Liver (tissue), 9 donors: ENCODE results near the gene CNRIP1. TPM values are rescaled to one million over a fixed set of nuclear protein-coding genes. Genes with fewer than 3 reads are reported as not detected.

Experiments used
- DNase-seq: peaks from one replicate; pipeline ENCODE4 v3.0.0-alpha.2; 2017; ENCODE audit warnings: low spot score
- H3K27ac ChIP-seq, 2 donors: one replicate each; pipeline ENCODE4 v1.7.0; 2013; ENCODE audit warnings: inconsistent platforms in 2 of 2, low read length in 2 of 2, control low read depth in 1 of 2, low read depth in 1 of 2, mild to moderate bottlenecking in 1 of 2
- H3K27me3 ChIP-seq, 4 donors: one replicate each; pipeline versions ENCODE4 v1.6.1 to v1.7.0; 2013; ENCODE audit warnings: low read length in 3 of 4, inconsistent platforms in 1 of 4, mild to moderate bottlenecking in 1 of 4, moderate library complexity in 1 of 4; ENCODE audit not compliant: control insufficient read depth in 4 of 4, insufficient read depth in 4 of 4
- H3K36me3 ChIP-seq, 4 donors: one replicate each; pipeline versions ENCODE4 v1.6.1 to v1.7.0; 2013; ENCODE audit warnings: low read length in 3 of 4, mild to moderate bottlenecking in 3 of 4, low read depth in 1 of 4, moderate library complexity in 1 of 4; ENCODE audit not compliant: control insufficient read depth in 4 of 4, insufficient read depth in 3 of 4
- H3K4me1 ChIP-seq, 4 donors: one replicate each; pipeline versions ENCODE4 v1.6.1 to v1.7.0; 2013; ENCODE audit warnings: low read length in 3 of 4, mild to moderate bottlenecking in 3 of 4, moderate library complexity in 1 of 4; ENCODE audit not compliant: control insufficient read depth in 4 of 4, insufficient read depth in 4 of 4
- H3K4me3 ChIP-seq, 3 donors: one replicate each; pipeline versions ENCODE4 v1.6.1 to v1.7.0; 2013; ENCODE audit warnings: low read length in 3 of 3, control low read depth in 1 of 3, low read depth in 1 of 3, mild to moderate bottlenecking in 1 of 3
- H3K9ac ChIP-seq, 2 donors: one replicate each; pipeline ENCODE4 v1.7.0; 2013; ENCODE audit warnings: low read length in 2 of 2, mild to moderate bottlenecking in 2 of 2, moderate library complexity in 2 of 2, control low read depth in 1 of 2, low read depth in 1 of 2
- H3K9me3 ChIP-seq, 4 donors: one replicate each; pipeline versions ENCODE4 v1.6.1 to v1.7.0; 2013; ENCODE audit warnings: low read length in 3 of 4; ENCODE audit not compliant: control insufficient read depth in 4 of 4
- ATF3 ChIP-seq: IDR thresholded peaks from 2 replicates; pipeline ENCODE4 v1.6.1; 2016; ENCODE audit warnings: antibody characterized with exemption
- CTCF ChIP-seq: fragments of 150-350 bp; IDR thresholded peaks from 2 replicates; pipeline ENCODE4 v1.5.1; 2017; ENCODE audit warnings: improper control_type of control experiment, low read depth, low read length; ENCODE audit not compliant: missing input control
- EGR1 ChIP-seq, 2 donors: IDR thresholded peaks; 2 replicates each; pipeline ENCODE4 v1.6.1; 2016 to 2018; ENCODE audit warnings: antibody characterized with exemption in 2 of 2, low read depth in 2 of 2
- FOXA1 ChIP-seq: IDR thresholded peaks from 2 replicates; pipeline ENCODE4 v1.6.1; 2016; ENCODE audit warnings: antibody characterized with exemption
- FOXA2 ChIP-seq: IDR thresholded peaks from 2 replicates; pipeline ENCODE4 v1.6.1; 2016; ENCODE audit warnings: antibody characterized with exemption
- HNF4A ChIP-seq, 2 donors: conservative IDR thresholded peaks; 2 replicates each; pipeline ENCODE4 v1.6.1; 2016; ENCODE audit warnings: antibody characterized with exemption in 2 of 2, mild to moderate bottlenecking in 2 of 2
- HNF4G ChIP-seq: IDR thresholded peaks from 2 replicates; pipeline ENCODE4 v1.6.1; 2016; ENCODE audit warnings: antibody characterized with exemption
- JUND ChIP-seq, 2 donors: IDR thresholded peaks; 2 replicates each; pipeline ENCODE4 v1.6.1; 2016; ENCODE audit warnings: antibody characterized with exemption in 2 of 2
- NR2F2 ChIP-seq: IDR thresholded peaks from 2 replicates; pipeline ENCODE4 v1.6.1; 2016; ENCODE audit warnings: antibody characterized with exemption
- RAD21 ChIP-seq, 2 donors: IDR thresholded peaks; 2 replicates each; pipeline ENCODE4 v1.6.1; 2016; ENCODE audit warnings: antibody characterized with exemption in 2 of 2, mild to moderate bottlenecking in 2 of 2
- REST ChIP-seq: IDR thresholded peaks from 2 replicates; pipeline ENCODE4 v1.6.1; 2016; ENCODE audit warnings: antibody characterized with exemption, mild to moderate bottlenecking
- RXRA ChIP-seq, 2 donors: IDR thresholded peaks; 2 replicates each; pipeline ENCODE4 v1.6.1; 2017 to 2018; ENCODE audit warnings: antibody characterized with exemption in 2 of 2, mild to moderate bottlenecking in 1 of 2
- SP1 ChIP-seq: IDR thresholded peaks from 2 replicates; pipeline ENCODE4 v1.6.1; 2018; ENCODE audit warnings: antibody characterized with exemption, mild to moderate bottlenecking
- TAF1 ChIP-seq: conservative IDR thresholded peaks from 2 replicates; pipeline ENCODE4 v1.6.1; 2016; ENCODE audit warnings: antibody characterized with exemption, mild to moderate bottlenecking
- YY1 ChIP-seq: IDR thresholded peaks from 2 replicates; pipeline ENCODE4 v1.6.1; 2016; ENCODE audit warnings: antibody characterized with exemption, mild to moderate bottlenecking
- WGBS: extraction: QIAGEN DNeasy Blood & Tissue Kit; methylation state at CpG from one replicate; pipeline ENCODE4 v1.1.7; 2013; 5-methylcytosine and 5-hydroxymethylcytosine counted together
- polyA plus RNA-seq, 2 donors: library from polyadenylated mRNA; stranded (reverse) in 1 of 2; unstranded in 1 of 2; fragments of 200-250 nt in 1 of 2; fragments of >200 nt in 1 of 2; fragmentation: Nextera tagmentation in 1 of 2; extraction: Ambion mirVana in 1 of 2; gene quantifications; one replicate each; pipeline versions ENCODE4 v1.2.1 to v1.2.3, GENCODE V29; 2013 to 2015
- total RNA-seq, 2 donors: library from RNA; depleted of rRNA; stranded (reverse); fragments of >200 nt; gene quantifications; one replicate each; pipeline ENCODE4 v1.2.3, GENCODE V29; 2014
- TF ChIP-seq, protein P1 (sequence below): IDR thresholded peaks from 2 replicates; pipeline ENCODE4 v1.6.1; 2016; ENCODE audit warnings: antibody characterized with exemption
- TF ChIP-seq, protein P2 (sequence below): IDR thresholded peaks from 2 replicates; pipeline ENCODE4 v1.6.1; 2016; ENCODE audit warnings: antibody characterized with exemption
- donor health status: healthy.
- donor health status: healthy.
- donor health status: healthy.
- donor health status: healthy.
- donor health status: healthy.

The CNRIP1 gene
- total and polyA plus RNA-seq, 4 donors = 2.8 to 26.4 (median 3.1) TPM

GRCh38 chr2:68336192-68336591, 16.4 kb upstream of the CNRIP1 start (continued):
- TF ChIP-seq, protein P1, sequence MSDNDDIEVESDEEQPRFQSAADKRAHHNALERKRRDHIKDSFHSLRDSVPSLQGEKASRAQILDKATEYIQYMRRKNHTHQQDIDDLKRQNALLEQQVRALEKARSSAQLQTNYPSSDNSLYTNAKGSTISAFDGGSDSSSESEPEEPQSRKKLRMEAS = no peak
- TF ChIP-seq NR2F2 (no peak), SP1 (no peak)

- no peak overlapping the region for H3K9ac ChIP-seq
- DNase-seq = no peak
- no peak overlapping the region for H3K4me3 ChIP-seq
- 76% methylated on average over 3 of the region's 3 CpGs for WGBS
- peaks cover 0 to 3% (median 0%) of the 10 kb centered on the region in 4 donors for H3K27me3 ChIP-seq
- TF ChIP-seq CTCF = no peak
- TF ChIP-seq ATF3 = no peak
- TF ChIP-seq NR2F2 = no peak
- no peak for TF ChIP-seq FOXA1
- no peak for TF ChIP-seq HNF4G
- no peak for TF ChIP-seq JUND (IDR thresholded peaks at IDR 0.05)
- TF ChIP-seq YY1 = no peak
- TF ChIP-seq RXRA (IDR thresholded peaks at IDR 0.05) = no peak
- TF ChIP-seq, protein P2, sequence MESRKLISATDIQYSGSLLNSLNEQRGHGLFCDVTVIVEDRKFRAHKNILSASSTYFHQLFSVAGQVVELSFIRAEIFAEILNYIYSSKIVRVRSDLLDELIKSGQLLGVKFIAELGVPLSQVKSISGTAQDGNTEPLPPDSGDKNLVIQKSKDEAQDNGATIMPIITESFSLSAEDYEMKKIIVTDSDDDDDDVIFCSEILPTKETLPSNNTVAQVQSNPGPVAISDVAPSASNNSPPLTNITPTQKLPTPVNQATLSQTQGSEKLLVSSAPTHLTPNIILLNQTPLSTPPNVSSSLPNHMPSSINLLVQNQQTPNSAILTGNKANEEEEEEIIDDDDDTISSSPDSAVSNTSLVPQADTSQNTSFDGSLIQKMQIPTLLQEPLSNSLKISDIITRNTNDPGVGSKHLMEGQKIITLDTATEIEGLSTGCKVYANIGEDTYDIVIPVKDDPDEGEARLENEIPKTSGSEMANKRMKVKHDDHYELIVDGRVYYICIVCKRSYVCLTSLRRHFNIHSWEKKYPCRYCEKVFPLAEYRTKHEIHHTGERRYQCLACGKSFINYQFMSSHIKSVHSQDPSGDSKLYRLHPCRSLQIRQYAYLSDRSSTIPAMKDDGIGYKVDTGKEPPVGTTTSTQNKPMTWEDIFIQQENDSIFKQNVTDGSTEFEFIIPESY = no peak
- TF ChIP-seq FOXA2 = no peak
- TF ChIP-seq HNF4A (conservative IDR thresholded peaks at IDR 0.05) = no peak
- no peak for TF ChIP-seq EGR1 (IDR thresholded peaks at IDR 0.05; ENCODE audit: low read depth in 2 of 2)
- no peak for TF ChIP-seq RAD21 (IDR thresholded peaks at IDR 0.05)
- TF ChIP-seq, protein P1 = no peak
- H3K4me1 ChIP-seq = no peaks in the 10 kb centered on the region
- no peaks in the 10 kb centered on the region for H3K9me3 ChIP-seq
- H3K36me3 ChIP-seq = no peaks in the 10 kb centered on the region
- no peak overlapping the region for H3K27ac ChIP-seq
These were observed 14.2 kb upstream of the CNRIP1 start for GRCh38 chr2:68333931-68334330.

DNA sequence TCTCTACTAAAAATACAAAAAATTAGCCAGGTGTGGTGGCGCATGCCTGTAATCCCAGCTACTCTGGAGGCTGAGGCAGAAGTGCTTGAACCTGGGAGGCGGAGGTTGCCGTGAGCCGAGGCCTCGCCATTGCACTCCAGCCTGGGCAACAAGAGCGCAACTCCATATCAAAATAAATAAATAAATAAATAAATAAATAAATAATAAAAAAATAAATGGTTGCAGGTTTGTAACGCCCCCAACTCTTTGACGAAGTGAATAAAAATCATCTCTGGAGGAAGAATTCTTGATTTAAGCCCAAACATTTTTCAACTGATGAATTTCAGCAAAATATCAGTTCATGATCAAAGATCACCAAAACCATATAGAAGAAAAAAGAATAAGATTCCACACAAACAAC, 13.3 kb upstream of the CNRIP1 start:
- no peaks in the 10 kb centered on the region for H3K9me3 ChIP-seq
- H3K27me3 ChIP-seq = no peaks in the 10 kb centered on the region
- H3K9ac ChIP-seq = no peak overlapping the region
- H3K36me3 ChIP-seq = no peaks in the 10 kb centered on the region
- no peaks in the 10 kb centered on the region for H3K4me1 ChIP-seq
- WGBS = 87% methylated on average over 8 of the region's 8 CpGs
- DNase-seq = no peak
- no peak overlapping the region for H3K27ac ChIP-seq
- TF ChIP-seq JUND (IDR thresholded peaks at IDR 0.05) = no peak
- TF ChIP-seq FOXA2 = no peak
- TF ChIP-seq RAD21 (IDR thresholded peaks at IDR 0.05) = no peak
- TF ChIP-seq, protein P2 = no peak
- TF ChIP-seq TAF1 = no peak
- no peak for TF ChIP-seq SP1
- no peak for TF ChIP-seq NR2F2
- no peak for TF ChIP-seq RXRA (IDR thresholded peaks at IDR 0.05)
- no peak for TF ChIP-seq HNF4A (conservative IDR thresholded peaks at IDR 0.05)
- no peak for TF ChIP-seq REST
- TF ChIP-seq YY1 = no peak
- H3K4me3 ChIP-seq = no peak overlapping the region
